PC-9 (cell line): ENCODE data around the gene CLCN2. TPM values are rescaled to one million over a fixed set of nuclear protein-coding genes. Genes with fewer than 3 reads are reported as not detected.

Experiments used
- BruUV-seq: library from RNA; stranded (reverse); fragments of 400-500 nt; replicated peaks from 2 replicates; lab custom pipeline; 2021; lab: Mats Ljungman, UMichigan
- CTCF ChIA-PET: fragments of 300-600 bp; sonication (Branson Sonifier 250); formaldehyde crosslinking; loops from one replicate; lab custom pipeline; 2022; ENCODE audit warnings: antibody characterized with exemption; lab: Charles Lee
- POLR2A ChIA-PET: fragments of 300-600 bp; sonication (Branson Sonifier 250); formaldehyde crosslinking; loops from one replicate; lab custom pipeline; 2022; ENCODE audit warnings: antibody characterized with exemption; ENCODE audit not compliant: unreplicated experiment; lab: Charles Lee
- DNase-seq, 2 experiments: peaks; one replicate each; pipeline versions ENCODE4 v3.0.0 to v3.0.0-alpha.2; 2015 to 2022; ENCODE audit warnings: mixed read lengths in 1 of 2
- H2AFZ ChIP-seq: fragments of 200-600 bp; sonication (generic); 2 replicates; pipeline ENCODE4 v1.8.1; 2017; ENCODE audit warnings: antibody characterized with exemption
- H3F3A ChIP-seq: fragments of 200-600 bp; sonication (generic); 2 replicates; pipeline ENCODE4 v1.8.1; 2017; ENCODE audit warnings: antibody characterized with exemption, mild to moderate bottlenecking, low read depth; ENCODE audit not compliant: insufficient read depth
- H3K27ac ChIP-seq: fragments of 200-600 bp; sonication (generic); 2 replicates; pipeline ENCODE4 v1.6.1; 2016; ENCODE audit warnings: mixed run types
- H3K27me3 ChIP-seq: fragments of 200-600 bp; sonication (generic); 2 replicates; pipeline ENCODE4 v1.6.1; 2016; ENCODE audit warnings: low read depth, mixed run types; ENCODE audit not compliant: insufficient read depth
- H3K36me3 ChIP-seq: fragments of 200-600 bp; sonication (generic); 2 replicates; pipeline ENCODE4 v1.6.1; 2016; ENCODE audit warnings: low read depth, mixed run types
- H3K4me1 ChIP-seq: fragments of 200-600 bp; sonication (generic); replicated peaks from 2 replicates; pipeline ENCODE4 v1.6.1; 2016; ENCODE audit warnings: mixed run types; ENCODE audit not compliant: insufficient read depth
- H3K4me2 ChIP-seq: fragments of 200-600 bp; sonication (generic); 2 replicates; pipeline ENCODE4 v1.6.1; 2017; ENCODE audit warnings: mixed run types
- H3K4me3 ChIP-seq: fragments of 200-600 bp; sonication (generic); 2 replicates; pipeline ENCODE4 v1.6.1; 2016; ENCODE audit warnings: mixed run types
- H3K79me2 ChIP-seq: fragments of 200-600 bp; sonication (generic); 2 replicates; pipeline ENCODE4 v1.6.1; 2017; ENCODE audit warnings: low read depth, mixed run types
- H3K9me2 ChIP-seq: fragments of 200-600 bp; sonication (generic); 2 replicates; pipeline ENCODE4 v1.8.1; 2017; ENCODE audit warnings: mild to moderate bottlenecking; ENCODE audit not compliant: insufficient read depth
- H3K9me3 ChIP-seq: fragments of 200-600 bp; sonication (generic); 2 replicates; pipeline ENCODE4 v1.8.1; 2016; ENCODE audit warnings: low read depth; ENCODE audit not compliant: insufficient read depth
- H4K20me1 ChIP-seq: fragments of 200-600 bp; sonication (generic); 2 replicates; pipeline ENCODE4 v1.8.1; 2017; ENCODE audit not compliant: insufficient read depth
- EZH2 ChIP-seq: fragments of 200-600 bp; sonication (generic); IDR thresholded peaks from 2 replicates; pipeline ENCODE4 v1.8.0; 2017; ENCODE audit warnings: antibody characterized with exemption, low read depth
- intact Hi-C: fragments of 100-400 bp; cut with micrococcal nuclease; formaldehyde crosslinking; loops from one replicate; pipeline ENCODE4 v1.10.0; 2022; ENCODE audit not compliant: unreplicated experiment
- total RNA-seq: library from RNA; stranded (reverse); gene quantifications from 2 replicates; pipeline ENCODE4 v1.2.3, GENCODE V29; 2021
- TF ChIP-seq, protein P1 (sequence below): fragments of 200-600 bp; sonication (generic); conservative IDR thresholded peaks from 2 replicates; pipeline ENCODE4 v1.6.1; 2017; ENCODE audit warnings: mixed run types, antibody characterized with exemption, mild to moderate bottlenecking, moderate library complexity

The CLCN2 gene
- total RNA-seq, 1 experiment from 2014 or later, result 27.1 TPM

DNA sequence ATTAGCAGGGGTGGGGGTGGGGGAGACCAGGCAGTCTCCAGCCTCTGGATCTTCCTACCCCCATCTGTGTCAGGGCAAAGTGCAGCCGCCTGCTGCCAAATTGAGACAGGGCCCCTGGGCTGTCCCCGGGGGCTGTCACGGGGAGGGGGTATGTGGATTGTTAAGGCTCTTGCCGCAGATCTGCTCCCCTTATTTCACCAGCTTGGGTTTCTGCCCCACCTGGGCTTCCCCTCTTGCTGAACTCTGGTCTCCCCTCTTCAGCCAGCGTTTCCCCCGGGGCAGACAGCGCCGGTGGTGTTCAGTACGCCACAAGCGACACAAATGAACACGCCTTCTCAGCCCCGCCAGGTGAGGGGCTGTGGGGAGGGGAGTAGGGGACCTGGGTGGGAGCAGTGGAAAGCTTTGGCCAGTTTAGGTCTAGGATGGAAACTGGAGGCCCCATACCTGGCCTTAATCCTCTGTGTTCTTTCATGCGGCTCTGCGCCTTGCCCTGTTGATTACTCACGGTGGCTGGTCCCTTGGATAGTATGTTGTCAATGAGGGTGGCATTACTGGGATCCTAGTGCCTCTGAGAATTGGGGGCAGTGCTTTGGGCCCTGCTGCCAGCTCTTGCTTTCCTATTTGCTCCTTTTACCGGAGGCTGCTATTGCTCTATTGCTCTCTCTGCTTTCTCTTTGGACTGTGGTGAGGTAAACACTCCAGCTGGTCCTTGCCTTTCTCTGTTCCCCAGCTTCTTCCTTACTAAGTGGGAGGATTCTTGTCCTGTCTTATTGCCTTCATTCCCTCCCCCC, 45.3 kb downstream of the CLCN2 start:
- ChIA-PET POLR2A (interaction anchor here (0.7 kb wide), 1 partner anchor 13 kb away, joined by 4 read pairs; no protein-coding TSS in a partner anchor), CTCF (interaction anchor here (0.6 kb wide), 1 partner anchor 32 kb away, joined by 13 read pairs; no protein-coding TSS in a partner anchor)
- Histone ChIP-seq H3K4me3 (peak overlapping the region; percentile 63), H3K27ac (peak overlapping the region; percentile 84), H3F3A (peaks cover 71% of the 10 kb centered on the region), H3K36me3 (peaks cover 38% of the 10 kb centered on the region), H4K20me1 (peaks cover 57% of the 10 kb centered on the region), H3K27me3 (no peaks in the 10 kb centered on the region), H3K79me2 (peaks cover 61% of the 10 kb centered on the region), H3K9me3 (no peaks in the 10 kb centered on the region), H3K9me2 (no peaks in the 10 kb centered on the region), H3K4me1 (peaks cover 56% of the 10 kb centered on the region), H2AFZ (no peak overlapping the region), H3K4me2 (peak overlapping the region; percentile 75)
- no peak for TF ChIP-seq EZH2
- TF ChIP-seq, protein P1, sequence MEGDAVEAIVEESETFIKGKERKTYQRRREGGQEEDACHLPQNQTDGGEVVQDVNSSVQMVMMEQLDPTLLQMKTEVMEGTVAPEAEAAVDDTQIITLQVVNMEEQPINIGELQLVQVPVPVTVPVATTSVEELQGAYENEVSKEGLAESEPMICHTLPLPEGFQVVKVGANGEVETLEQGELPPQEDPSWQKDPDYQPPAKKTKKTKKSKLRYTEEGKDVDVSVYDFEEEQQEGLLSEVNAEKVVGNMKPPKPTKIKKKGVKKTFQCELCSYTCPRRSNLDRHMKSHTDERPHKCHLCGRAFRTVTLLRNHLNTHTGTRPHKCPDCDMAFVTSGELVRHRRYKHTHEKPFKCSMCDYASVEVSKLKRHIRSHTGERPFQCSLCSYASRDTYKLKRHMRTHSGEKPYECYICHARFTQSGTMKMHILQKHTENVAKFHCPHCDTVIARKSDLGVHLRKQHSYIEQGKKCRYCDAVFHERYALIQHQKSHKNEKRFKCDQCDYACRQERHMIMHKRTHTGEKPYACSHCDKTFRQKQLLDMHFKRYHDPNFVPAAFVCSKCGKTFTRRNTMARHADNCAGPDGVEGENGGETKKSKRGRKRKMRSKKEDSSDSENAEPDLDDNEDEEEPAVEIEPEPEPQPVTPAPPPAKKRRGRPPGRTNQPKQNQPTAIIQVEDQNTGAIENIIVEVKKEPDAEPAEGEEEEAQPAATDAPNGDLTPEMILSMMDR, result no peak
- no TSS peak for BruUV-seq
- no peak for DNase-seq
- intact Hi-C loops, result loop anchor here (1.0 kb wide), 1 partner anchor 46 kb away; no protein-coding TSS in a partner anchor

DNA sequence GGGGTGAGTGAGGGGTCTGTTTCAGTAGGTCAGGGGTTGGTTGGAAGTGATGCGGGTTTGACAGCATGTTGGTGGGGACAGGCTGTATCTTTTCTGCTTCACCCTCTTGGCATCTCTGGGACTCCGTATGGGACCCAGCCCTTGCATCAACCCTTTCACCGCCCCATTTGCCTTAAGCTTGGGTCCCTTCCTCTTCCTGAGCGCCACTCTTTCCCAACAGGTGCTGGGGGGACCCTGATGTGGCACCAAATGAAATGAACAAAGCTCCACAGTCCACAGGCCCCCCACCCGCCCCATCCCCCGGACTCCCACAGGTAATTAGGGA, 45.9 kb downstream of the CLCN2 start:
- Histone ChIP-seq H2AFZ (no peak overlapping the region), H3K36me3 (peaks cover 32% of the 10 kb centered on the region), H3K27me3 (no peaks in the 10 kb centered on the region), H3K9me3 (no peaks in the 10 kb centered on the region), H3K4me3 (peak overlapping the region; percentile 63), H4K20me1 (peaks cover 51% of the 10 kb centered on the region), H3F3A (peaks cover 71% of the 10 kb centered on the region), H3K4me2 (peak overlapping the region; percentile 75), H3K79me2 (peaks cover 55% of the 10 kb centered on the region), H3K9me2 (no peaks in the 10 kb centered on the region), H3K27ac (peak overlapping the region; percentile 84), H3K4me1 (peaks cover 54% of the 10 kb centered on the region)
- ChIA-PET CTCF (interaction anchor here (0.6 kb wide), 1 partner anchor 33 kb away, joined by 13 read pairs; no protein-coding TSS in a partner anchor), POLR2A (interaction anchor here (0.7 kb wide), 1 partner anchor 13 kb away, joined by 4 read pairs; no protein-coding TSS in a partner anchor)
- BruUV-seq, result no TSS peak
- intact Hi-C loops, result loop anchor here (1.0 kb wide), 1 partner anchor 47 kb away; no protein-coding TSS in a partner anchor
- no peak for DNase-seq
- TF ChIP-seq, protein P1, result no peak
- TF ChIP-seq EZH2, result no peak

DNA sequence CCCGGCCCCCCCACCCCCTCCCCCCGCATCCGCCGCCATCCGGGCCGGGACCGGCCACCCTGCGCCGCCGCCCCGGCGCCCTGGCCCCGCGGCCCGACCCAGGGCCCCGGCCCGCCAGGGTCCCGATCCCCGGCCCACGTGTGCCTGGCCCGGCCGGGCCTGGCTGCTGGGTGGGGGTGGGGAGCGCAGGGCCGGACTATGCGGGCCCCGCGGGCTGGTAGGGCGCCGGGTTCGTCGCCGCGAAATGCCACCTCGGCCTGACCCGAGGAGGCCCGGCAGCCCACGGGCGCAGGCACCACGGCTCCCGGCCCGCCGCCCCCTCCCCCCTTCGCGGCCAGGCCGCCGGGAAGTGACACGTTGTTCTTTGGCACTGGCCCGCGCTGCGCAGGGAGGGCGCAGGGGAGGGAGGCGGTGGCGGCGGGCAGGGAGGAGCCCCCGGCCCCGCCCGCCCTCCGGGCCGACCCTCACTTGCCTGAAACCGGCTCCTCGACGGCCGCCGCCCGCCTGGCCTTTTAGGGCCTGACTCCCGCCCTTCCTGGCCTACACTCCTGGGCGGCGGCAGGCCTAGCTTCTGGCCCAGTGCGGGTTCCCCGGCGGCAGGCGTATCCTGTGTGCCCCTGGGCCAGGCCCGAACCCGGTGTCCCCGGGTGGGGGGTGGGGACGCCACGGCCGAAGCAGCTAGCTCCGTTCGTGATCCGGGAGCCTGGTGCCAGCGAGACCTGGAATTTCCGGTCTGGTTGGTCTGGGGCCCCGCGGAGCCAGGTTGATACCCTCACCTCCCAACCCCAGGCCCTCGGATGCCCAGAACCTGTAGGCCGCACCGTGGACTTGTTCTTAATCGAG, 46.5 kb downstream of the CLCN2 start:
- H3F3A ChIP-seq, result peaks cover 77% of the 10 kb centered on the region
- H3K4me3 ChIP-seq, result peak overlapping the region; percentile 63
- peak overlapping the region; percentile 75 for H3K4me2 ChIP-seq
- H3K9me3 ChIP-seq, result no peaks in the 10 kb centered on the region
- CTCF ChIA-PET, result interaction anchor here (0.6 kb wide), 1 partner anchor 247 kb away, joined by 3 read pairs; the partner anchor contains the start of gene EPHB3
- H3K9me2 ChIP-seq, result no peaks in the 10 kb centered on the region
- intact Hi-C loops, result loop anchor here (1.0 to 5.0 kb wide), 5 partner anchors 16 to 141 kb away; partner anchors contain the start of genes AP2M1 and PSMD2
- DNase-seq, result peak; percentile 70 to 85
- H3K36me3 ChIP-seq, result peaks cover 29% of the 10 kb centered on the region
- H4K20me1 ChIP-seq, result peaks cover 47% of the 10 kb centered on the region
- TF ChIP-seq EZH2, result no peak
- TF ChIP-seq, protein P1, result no peak
- BruUV-seq, result no TSS peak
- peak overlapping the region; percentile 84 for H3K27ac ChIP-seq
- peaks cover 49% of the 10 kb centered on the region for H3K4me1 ChIP-seq
- no peaks in the 10 kb centered on the region for H3K27me3 ChIP-seq
- POLR2A ChIA-PET, result interaction anchor here (0.5 to 0.7 kb wide), 3 partner anchors 14 to 1639 kb away, joined by 4 to 18 read pairs (median 4); partner anchors contain the start of gene ABCF3
- H3K79me2 ChIP-seq, result peaks cover 50% of the 10 kb centered on the region
- no peak overlapping the region for H2AFZ ChIP-seq
